Esophagus muscularis mucosa (tissue), 4 donors: ENCODE results near the gene CAV3.

Source experiments
- CTCF ChIP-seq, 3 experiments: fragments of 200-600 bp in 2 of 3; fragments of 450-650 bp in 1 of 3; sonication (generic) in 2 of 3; IDR thresholded peaks; one replicate each; pipeline ENCODE4 v1.5.1; 2017 to 2019; ENCODE audit warnings: antibody characterized with exemption in 3 of 3, mild to moderate bottlenecking in 2 of 3, moderate library complexity in 1 of 3
- EP300 ChIP-seq: sonication (generic); formaldehyde crosslinking; IDR thresholded peaks from one replicate; pipeline ENCODE4 v1.6.1; 2017; ENCODE audit warnings: antibody characterized with exemption
- POLR2A ChIP-seq: fragments of 450-650 bp; IDR thresholded peaks from one replicate; pipeline ENCODE4 v1.6.1; 2017; ENCODE audit warnings: antibody characterized with exemption, moderate library complexity, mild to moderate bottlenecking, low read depth
- POLR2AphosphoS5 ChIP-seq, 2 donors: sonication (generic); formaldehyde crosslinking; IDR thresholded peaks; one replicate each; pipeline ENCODE4 v1.6.1; 2017; ENCODE audit warnings: antibody characterized with exemption in 2 of 2

- TF ChIP-seq CTCF (IDR thresholded peaks at IDR 0.05) (no peak), POLR2A (no peak), POLR2AphosphoS5 (IDR thresholded peaks at IDR 0.05) (no peak), EP300 (no peak)
Measured at GRCh38 chr3:8734137-8734878, 706 bp downstream of the CAV3 start.
